Epithelial cell of esophagus (primary cell): Measurements from ENCODE around the gene SYT15.

ENCODE experiments used
- DNase-seq: peaks from one replicate; pipeline ENCODE4 v3.0.0; 2010; ENCODE audit warnings: low read depth
- H3K4me3 ChIP-seq: 2 replicates; pipeline ENCODE4 v1.5.1; 2011; ENCODE audit warnings: mild to moderate bottlenecking, low read length, control low read depth
- TF ChIP-seq, protein P1 (sequence below): IDR thresholded peaks from 2 replicates; pipeline ENCODE4 v1.5.1; 2011; ENCODE audit warnings: low read depth, mild to moderate bottlenecking, low read length, control low read depth, inconsistent platforms; ENCODE audit not compliant: insufficient read depth; ENCODE audit errors: missing control alignments

The SYT15 gene

DNA sequence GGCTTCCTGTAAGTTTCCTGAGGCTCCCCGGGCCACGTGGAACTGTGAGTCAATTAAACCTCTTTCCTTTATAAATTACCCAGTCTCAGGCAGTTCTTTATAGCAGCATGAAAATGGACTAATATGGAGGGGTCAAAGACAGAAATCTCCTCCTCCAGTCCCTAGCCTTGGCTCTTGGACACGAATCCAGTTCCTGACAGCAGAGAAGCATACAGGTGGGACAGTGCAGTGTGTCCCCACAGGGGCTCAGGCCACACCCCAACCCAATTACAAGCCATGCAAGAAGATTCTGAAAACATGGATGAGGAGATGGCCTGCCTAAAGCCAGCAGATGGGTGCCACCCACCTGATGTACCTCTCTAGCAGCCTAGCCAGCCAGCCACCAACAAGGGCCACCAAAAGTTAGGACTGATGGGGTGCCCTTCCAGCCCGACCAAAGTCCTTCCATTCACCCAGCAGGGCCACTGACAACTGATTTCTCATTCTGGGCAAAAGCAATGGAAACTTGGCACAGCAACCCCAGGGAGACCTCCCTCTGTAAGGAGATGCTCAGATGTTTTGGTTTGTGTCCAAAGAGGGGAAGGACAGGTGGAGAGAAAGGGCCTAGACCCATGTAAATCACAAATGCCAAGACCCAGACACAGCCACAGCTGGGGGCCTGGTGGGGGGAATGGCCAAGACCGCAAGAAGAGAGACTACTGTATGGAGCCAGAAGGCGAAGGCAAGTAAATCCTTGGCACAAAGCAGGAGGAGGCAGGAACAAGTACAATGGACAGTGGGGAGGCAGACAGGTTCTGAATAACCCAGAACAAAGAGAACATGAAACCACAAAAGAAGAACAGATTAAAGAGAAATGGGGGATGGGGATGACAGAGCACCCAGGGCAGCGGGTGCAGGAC lies 36.1 kb upstream of the SYT15 start:
- H3K4me3 ChIP-seq = no peak overlapping the region
- DNase-seq = no peak
- TF ChIP-seq, protein P1, sequence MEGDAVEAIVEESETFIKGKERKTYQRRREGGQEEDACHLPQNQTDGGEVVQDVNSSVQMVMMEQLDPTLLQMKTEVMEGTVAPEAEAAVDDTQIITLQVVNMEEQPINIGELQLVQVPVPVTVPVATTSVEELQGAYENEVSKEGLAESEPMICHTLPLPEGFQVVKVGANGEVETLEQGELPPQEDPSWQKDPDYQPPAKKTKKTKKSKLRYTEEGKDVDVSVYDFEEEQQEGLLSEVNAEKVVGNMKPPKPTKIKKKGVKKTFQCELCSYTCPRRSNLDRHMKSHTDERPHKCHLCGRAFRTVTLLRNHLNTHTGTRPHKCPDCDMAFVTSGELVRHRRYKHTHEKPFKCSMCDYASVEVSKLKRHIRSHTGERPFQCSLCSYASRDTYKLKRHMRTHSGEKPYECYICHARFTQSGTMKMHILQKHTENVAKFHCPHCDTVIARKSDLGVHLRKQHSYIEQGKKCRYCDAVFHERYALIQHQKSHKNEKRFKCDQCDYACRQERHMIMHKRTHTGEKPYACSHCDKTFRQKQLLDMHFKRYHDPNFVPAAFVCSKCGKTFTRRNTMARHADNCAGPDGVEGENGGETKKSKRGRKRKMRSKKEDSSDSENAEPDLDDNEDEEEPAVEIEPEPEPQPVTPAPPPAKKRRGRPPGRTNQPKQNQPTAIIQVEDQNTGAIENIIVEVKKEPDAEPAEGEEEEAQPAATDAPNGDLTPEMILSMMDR = no peak

- H3K4me3 ChIP-seq = no peak overlapping the region
- TF ChIP-seq, protein P1 = no peak
- DNase-seq = no peak
Measured at GRCh38 chr10:46543466-46544377, 35.2 kb upstream of the SYT15 start.

DNA sequence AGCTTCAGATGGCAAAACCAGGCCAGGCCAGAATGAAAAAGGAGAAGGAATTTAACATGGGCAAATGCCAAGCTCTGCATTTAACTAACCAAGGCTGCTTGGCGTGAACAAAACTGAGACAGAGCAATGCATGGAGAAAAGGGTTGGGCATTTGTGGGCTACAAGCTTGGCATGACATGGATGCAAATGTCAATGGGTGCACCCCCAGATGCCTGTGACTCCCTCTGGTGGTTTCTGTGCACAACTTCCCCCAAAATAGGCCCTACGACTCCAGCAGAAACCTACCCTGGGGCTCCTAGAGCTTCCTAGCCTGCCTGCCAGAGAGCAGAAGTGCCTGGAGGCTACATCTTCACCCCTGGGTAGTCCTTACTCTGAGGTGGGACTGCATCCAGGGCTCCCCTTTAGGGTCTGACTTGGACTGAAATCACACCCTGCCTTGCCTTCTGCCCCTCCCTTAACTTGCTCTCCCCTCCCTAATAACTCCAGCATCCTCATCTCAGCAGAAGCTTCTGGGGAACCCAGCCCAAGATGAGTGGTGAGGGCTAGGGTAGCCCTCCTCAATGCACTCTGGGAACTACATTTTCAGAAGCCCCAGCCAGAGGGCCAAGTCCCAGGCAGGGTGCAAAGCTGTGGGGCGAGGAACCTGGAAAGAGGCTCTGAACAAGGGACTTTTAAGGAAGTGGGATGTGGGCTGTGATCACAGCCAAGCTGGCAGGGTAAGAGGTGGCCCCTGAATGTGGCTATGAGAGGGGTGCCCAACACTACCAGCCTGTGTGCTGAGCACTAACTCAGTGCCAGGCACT lies 33.7 kb upstream of the SYT15 start:
- TF ChIP-seq, protein P1 = peak; percentile 45
- peak; percentile 44 for DNase-seq
- H3K4me3 ChIP-seq = no peak overlapping the region

- H3K4me3 ChIP-seq = no peak overlapping the region
- TF ChIP-seq, protein P1 = no peak
- no peak for DNase-seq
Measured at GRCh38 chr10:46545861-46546590, 32.9 kb upstream of the SYT15 start.

DNA sequence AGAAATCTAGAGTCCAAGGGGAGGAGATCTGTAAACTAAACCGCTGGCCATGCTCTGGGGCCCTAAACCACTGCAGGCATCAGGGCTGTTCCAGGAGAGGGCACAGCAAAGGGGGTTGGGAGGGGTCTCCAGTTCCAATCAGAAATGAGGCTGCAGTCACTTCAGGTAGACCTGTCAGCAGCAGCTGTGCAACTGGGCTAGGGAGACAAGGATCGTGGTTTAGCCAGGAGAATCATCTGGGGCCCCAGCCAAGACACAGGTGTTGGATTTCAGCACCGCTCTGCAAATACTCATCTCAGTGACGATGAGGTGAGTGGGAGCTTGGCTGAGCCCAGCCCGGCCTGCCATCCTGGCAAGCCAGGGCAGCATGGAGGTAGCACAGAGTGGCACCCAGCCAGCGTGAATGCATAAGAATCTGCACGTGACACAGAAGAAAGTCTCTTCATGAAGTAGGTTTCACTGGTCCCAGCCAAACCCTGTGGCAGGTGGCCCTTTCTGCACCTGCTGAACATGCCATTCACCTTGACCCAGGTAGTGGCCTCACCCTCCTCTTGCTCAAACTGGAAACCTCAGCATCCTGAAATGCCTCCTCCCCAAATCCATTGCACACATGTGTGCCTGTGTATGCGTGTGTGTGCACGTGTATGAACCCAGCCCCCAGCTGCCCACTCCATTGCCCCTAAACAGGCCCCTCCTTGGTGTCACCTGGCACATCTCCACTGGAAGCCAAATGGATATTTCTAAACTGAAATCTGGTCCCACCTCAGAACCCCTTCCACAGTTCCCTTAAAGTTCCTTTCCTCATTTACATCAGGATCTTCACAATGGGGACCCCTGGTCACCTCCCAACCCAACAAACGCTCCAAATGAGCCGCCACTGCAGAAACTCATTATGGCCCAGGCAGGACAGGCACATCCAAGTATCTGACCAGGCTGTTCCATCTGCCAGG lies 32.1 kb upstream of the SYT15 start:
- no peak overlapping the region for H3K4me3 ChIP-seq
- peak; percentile 73 for DNase-seq
- TF ChIP-seq, protein P1 = no peak
